H9 (cell line): ENCODE data around the gene PRDM8. TPM values are rescaled to one million over a fixed set of nuclear protein-coding genes. Genes with fewer than 3 reads are reported as not detected.

Source experiments
- DNase-seq: peaks from one replicate; pipeline ENCODE4 v3.0.0-alpha.2; 2017
- H2AFZ ChIP-seq: one replicate; pipeline ENCODE4 v1.6.1; 2013; ENCODE audit warnings: mild to moderate bottlenecking, low read length, control low read depth, moderate library complexity
- H2AK5ac ChIP-seq: 2 replicates; pipeline ENCODE4 v1.6.1; 2013; ENCODE audit warnings: low read length, control low read depth, mixed read lengths; ENCODE audit not compliant: insufficient read length
- H2BK120ac ChIP-seq: one replicate; pipeline ENCODE4 v1.6.1; 2013; ENCODE audit warnings: low read depth, mild to moderate bottlenecking, low read length, control low read depth, inconsistent platforms; ENCODE audit not compliant: poor library complexity, severe bottlenecking
- H2BK12ac ChIP-seq: 2 replicates; pipeline ENCODE4 v1.6.1; 2013; ENCODE audit warnings: low read length, control low read depth, mixed read lengths, low read depth; ENCODE audit not compliant: insufficient read length
- H2BK15ac ChIP-seq: 2 replicates; pipeline ENCODE4 v1.6.1; 2013; ENCODE audit warnings: low read depth, low read length, control low read depth
- H2BK20ac ChIP-seq: one replicate; pipeline ENCODE4 v1.6.1; 2013; ENCODE audit warnings: low read depth, mild to moderate bottlenecking, low read length, control low read depth, inconsistent platforms; ENCODE audit not compliant: poor library complexity, severe bottlenecking
- H2BK5ac ChIP-seq: 2 replicates; pipeline ENCODE4 v1.6.1; 2013; ENCODE audit warnings: low read length, control low read depth, mixed read lengths; ENCODE audit not compliant: insufficient read length
- H3K14ac ChIP-seq: 2 replicates; pipeline ENCODE4 v1.6.1; 2013; ENCODE audit warnings: low read length, control low read depth; ENCODE audit not compliant: insufficient read depth
- H3K18ac ChIP-seq: 2 replicates; pipeline ENCODE4 v1.6.1; 2013; ENCODE audit warnings: low read depth, mild to moderate bottlenecking, mixed read lengths, low read length, control low read depth; ENCODE audit not compliant: insufficient read length
- H3K23ac ChIP-seq: 2 replicates; pipeline ENCODE4 v1.6.1; 2013; ENCODE audit warnings: low read length, control low read depth, mixed read lengths, low read depth; ENCODE audit not compliant: insufficient read length
- H3K23me2 ChIP-seq: 2 replicates; pipeline ENCODE4 v1.6.1; 2013; ENCODE audit warnings: low read depth, mild to moderate bottlenecking, mixed read lengths, low read length, control low read depth; ENCODE audit not compliant: insufficient read length, poor library complexity, severe bottlenecking
- H3K27ac ChIP-seq: 2 replicates; pipeline ENCODE4 v1.5.1; 2013; ENCODE audit warnings: low read length, control low read depth, mixed read lengths, low read depth; ENCODE audit not compliant: insufficient read length
- H3K27me3 ChIP-seq: 2 replicates; pipeline ENCODE4 v1.6.1; 2013; ENCODE audit warnings: low read length, control low read depth, inconsistent platforms; ENCODE audit not compliant: insufficient read depth
- H3K4ac ChIP-seq: 2 replicates; pipeline ENCODE4 v1.6.1; 2013; ENCODE audit warnings: low read depth, mild to moderate bottlenecking, control low read depth, inconsistent platforms, low read length, moderate library complexity
- H3K4me1 ChIP-seq: 2 replicates; pipeline ENCODE4 v1.6.1; 2013; ENCODE audit warnings: low read length, control low read depth, inconsistent platforms; ENCODE audit not compliant: insufficient read depth
- H3K4me2 ChIP-seq: 2 replicates; pipeline ENCODE4 v1.6.1; 2013; ENCODE audit warnings: low read length, control low read depth, mixed read lengths; ENCODE audit not compliant: insufficient read length, insufficient read depth
- H3K56ac ChIP-seq: 2 replicates; pipeline ENCODE4 v1.6.1; 2013; ENCODE audit warnings: low read depth, mild to moderate bottlenecking, mixed read lengths, low read length, control low read depth; ENCODE audit not compliant: insufficient read length
- H3K79me1 ChIP-seq: 2 replicates; pipeline ENCODE4 v1.6.1; 2013; ENCODE audit warnings: low read depth, mild to moderate bottlenecking, moderate library complexity, low read length, control low read depth, inconsistent platforms; ENCODE audit not compliant: insufficient read depth, poor library complexity, severe bottlenecking
- H3K79me2 ChIP-seq: 2 replicates; pipeline ENCODE4 v1.6.1; 2013; ENCODE audit warnings: low read length, control low read depth, inconsistent platforms; ENCODE audit not compliant: insufficient read depth
- H3K9ac ChIP-seq: 2 replicates; pipeline ENCODE4 v1.6.1; 2013; ENCODE audit warnings: low read length, control low read depth, mixed read lengths; ENCODE audit not compliant: insufficient read length; ENCODE audit errors: extremely low read depth
- H3K9me3 ChIP-seq: one replicate; pipeline ENCODE4 v1.6.1; 2013; ENCODE audit warnings: low read depth, low read length, inconsistent platforms; ENCODE audit not compliant: control insufficient read depth
- H3T11ph ChIP-seq: one replicate; pipeline ENCODE4 v1.6.1; 2013; ENCODE audit warnings: mild to moderate bottlenecking, low read length, control low read depth, inconsistent platforms
- H4K20me1 ChIP-seq: one replicate; pipeline ENCODE4 v1.6.1; 2013; ENCODE audit not compliant: control insufficient read depth, insufficient read length, insufficient read depth
- H4K5ac ChIP-seq: 2 replicates; pipeline ENCODE4 v1.6.1; 2013; ENCODE audit warnings: low read depth, mild to moderate bottlenecking, mixed read lengths, low read length, control low read depth; ENCODE audit not compliant: insufficient read length
- H4K8ac ChIP-seq: replicated peaks from 2 replicates; pipeline ENCODE4 v1.6.1; 2013; ENCODE audit warnings: low read length, control low read depth, mixed read lengths, low read depth; ENCODE audit not compliant: insufficient read length
- H4K91ac ChIP-seq: 2 replicates; pipeline ENCODE4 v1.6.1; 2013; ENCODE audit warnings: low read depth, mild to moderate bottlenecking, moderate library complexity, mixed read lengths, low read length, control low read depth; ENCODE audit not compliant: insufficient read length
- H3K27ac Mint-ChIP-seq, 3 experiments: 2 replicates in 2 of 3; 3 replicates in 1 of 3; pipeline ENCODE4 v1.8.0; 2020 to 2021; ENCODE audit warnings: mixed read lengths in 3 of 3, mild to moderate bottlenecking in 1 of 3, moderate library complexity in 1 of 3
- H3K27me3 Mint-ChIP-seq: 2 replicates; pipeline ENCODE4 v1.8.0; 2021; ENCODE audit warnings: low read depth, mild to moderate bottlenecking, moderate library complexity, mixed read lengths
- H3K36me3 Mint-ChIP-seq, 3 experiments: 2 replicates in 2 of 3; 3 replicates in 1 of 3; pipeline ENCODE4 v1.8.0; 2020 to 2021; ENCODE audit warnings: low read depth in 3 of 3, mixed read lengths in 3 of 3; ENCODE audit not compliant: insufficient read depth in 1 of 3
- H3K4me1 Mint-ChIP-seq, 2 experiments: 2 replicates each; pipeline ENCODE4 v1.8.0; 2020; ENCODE audit warnings: mixed read lengths in 2 of 2
- H3K4me3 Mint-ChIP-seq, 2 experiments: 2 replicates in 1 of 2; 3 replicates in 1 of 2; pipeline ENCODE4 v1.8.0; 2020 to 2021; ENCODE audit warnings: mild to moderate bottlenecking in 2 of 2, mixed read lengths in 2 of 2, moderate library complexity in 1 of 2
- H3K9me3 Mint-ChIP-seq, 2 experiments: 2 replicates in 1 of 2; 3 replicates in 1 of 2; pipeline ENCODE4 v1.8.0; 2020; ENCODE audit warnings: mild to moderate bottlenecking in 2 of 2, mixed read lengths in 2 of 2, moderate library complexity in 1 of 2
- WGBS: extraction: QIAGEN DNeasy Blood & Tissue Kit; methylation state at CpG from one replicate; pipeline ENCODE4 v1.1.7; 2013; ENCODE audit warnings: missing lambda C conversion rate, low lambda C conversion rate, mixed read lengths; ENCODE audit not compliant: insufficient read length; ENCODE audit errors: extremely low coverage; 5-methylcytosine and 5-hydroxymethylcytosine counted together
- total RNA-seq: library from RNA; stranded (reverse); gene quantifications from 2 replicates; pipeline ENCODE4 v1.2.1, GENCODE V29; 2021
- TF ChIP-seq, protein P1 (sequence below): fragments of 200-600 bp; sonication (generic); conservative IDR thresholded peaks from 3 replicates; pipeline ENCODE4 v1.8.0; 2021; ENCODE audit warnings: antibody characterized with exemption, mild to moderate bottlenecking

Gene PRDM8
- total RNA-seq, 1 experiment from 2014 or later, result not detected

DNA sequence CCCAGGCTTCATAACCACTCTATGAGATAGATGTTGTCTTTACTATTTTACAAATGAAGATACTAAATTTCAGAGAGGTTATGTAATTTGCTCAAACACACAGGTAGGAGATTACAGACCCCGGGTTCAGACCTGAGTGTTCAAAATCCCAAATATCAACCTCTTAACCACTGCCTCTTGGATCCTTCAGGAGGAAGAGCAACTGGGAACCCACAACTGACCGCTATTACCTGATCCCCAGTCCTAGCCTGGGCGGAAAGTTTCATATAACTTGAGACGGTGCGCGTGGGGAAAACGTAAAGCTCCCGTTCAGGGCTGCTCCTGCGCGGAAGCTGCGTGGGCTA is 8.9 kb upstream of the PRDM8 start:
- Mint-ChIP-seq H3K27ac (no peak overlapping the region), H3K36me3 (no peaks in the 10 kb centered on the region; a peak in 1 of 7 replicates), H3K4me3 (no peak overlapping the region), H3K4me1 (peaks cover 29 to 35% of the 10 kb centered on the region in 2 experiments), H3K27me3 (peaks cover 100% of the 10 kb centered on the region), H3K9me3 (peaks cover 3 to 5% of the 10 kb centered on the region in 2 experiments; a peak in 3 of 5 replicates)
- Histone ChIP-seq H4K8ac (no peak overlapping the region), H2BK5ac (no peak overlapping the region), H3K79me1 (no peaks in the 10 kb centered on the region), H2AK5ac (no peak overlapping the region), H2BK120ac (no peak overlapping the region), H3K27me3 (peaks cover 92% of the 10 kb centered on the region), H3K23ac (no peak overlapping the region), H3K4me2 (no peak overlapping the region), H2BK15ac (no peak overlapping the region), H3K4ac (no peak overlapping the region), H3K18ac (no peak overlapping the region), H4K5ac (no peak overlapping the region), H2BK12ac (no peak overlapping the region), H3K9ac (no peak overlapping the region), H3K79me2 (no peaks in the 10 kb centered on the region), H3T11ph (no peak overlapping the region), H2AFZ (no peak overlapping the region), H3K4me1 (0 out of 2 replicates have a peak, but pooled peaks cover 3% of the 10 kb centered on the region), H3K27ac (no peak overlapping the region), H4K91ac (no peak overlapping the region), H3K9me3 (no peaks in the 10 kb centered on the region), H3K23me2 (peaks cover 11% of the 10 kb centered on the region), H3K56ac (no peak overlapping the region), H3K14ac (no peak overlapping the region), H4K20me1 (no peaks in the 10 kb centered on the region), H2BK20ac (no peak overlapping the region)
- no peak for DNase-seq
- no CpG with 5 or more reads among the region's 11 CpGs for WGBS
- TF ChIP-seq, protein P1, sequence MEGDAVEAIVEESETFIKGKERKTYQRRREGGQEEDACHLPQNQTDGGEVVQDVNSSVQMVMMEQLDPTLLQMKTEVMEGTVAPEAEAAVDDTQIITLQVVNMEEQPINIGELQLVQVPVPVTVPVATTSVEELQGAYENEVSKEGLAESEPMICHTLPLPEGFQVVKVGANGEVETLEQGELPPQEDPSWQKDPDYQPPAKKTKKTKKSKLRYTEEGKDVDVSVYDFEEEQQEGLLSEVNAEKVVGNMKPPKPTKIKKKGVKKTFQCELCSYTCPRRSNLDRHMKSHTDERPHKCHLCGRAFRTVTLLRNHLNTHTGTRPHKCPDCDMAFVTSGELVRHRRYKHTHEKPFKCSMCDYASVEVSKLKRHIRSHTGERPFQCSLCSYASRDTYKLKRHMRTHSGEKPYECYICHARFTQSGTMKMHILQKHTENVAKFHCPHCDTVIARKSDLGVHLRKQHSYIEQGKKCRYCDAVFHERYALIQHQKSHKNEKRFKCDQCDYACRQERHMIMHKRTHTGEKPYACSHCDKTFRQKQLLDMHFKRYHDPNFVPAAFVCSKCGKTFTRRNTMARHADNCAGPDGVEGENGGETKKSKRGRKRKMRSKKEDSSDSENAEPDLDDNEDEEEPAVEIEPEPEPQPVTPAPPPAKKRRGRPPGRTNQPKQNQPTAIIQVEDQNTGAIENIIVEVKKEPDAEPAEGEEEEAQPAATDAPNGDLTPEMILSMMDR, result no peak
